GM23338 (cell line): ENCODE measurements around the gene GADD45GIP1. TPM values are rescaled to one million over a fixed set of nuclear protein-coding genes. Genes with fewer than 3 reads are reported as not detected.

Experiments
- ATAC-seq: fragments of 200-7000 bp; cut with Tn5 transposase; 3 replicates; pipeline ENCODE4 v1.9.1; 2020
- DNase-seq: peaks from one replicate; pipeline ENCODE4 v3.0.0-alpha.2; 2015; ENCODE audit warnings: low spot score
- H2AFZ ChIP-seq: fragments of 200-600 bp; sonication (generic); 2 replicates; pipeline ENCODE4 v1.8.0; 2016; ENCODE audit warnings: antibody characterized with exemption, mild to moderate bottlenecking, moderate library complexity
- H3F3A ChIP-seq: fragments of 200-600 bp; sonication (generic); replicated peaks from 2 replicates; pipeline ENCODE4 v1.8.0; 2017; ENCODE audit warnings: antibody characterized with exemption, mixed run types, low read depth
- H3K27ac ChIP-seq: fragments of 200-600 bp; sonication (generic); 2 replicates; pipeline ENCODE4 v1.6.1; 2016; ENCODE audit warnings: low read depth
- H3K27me3 ChIP-seq: fragments of 200-600 bp; sonication (generic); 2 replicates; pipeline ENCODE4 v1.8.0; 2016; ENCODE audit warnings: mild to moderate bottlenecking, mixed run types, moderate library complexity; ENCODE audit not compliant: insufficient read depth
- H3K36me3 ChIP-seq: fragments of 200-600 bp; sonication (generic); 2 replicates; pipeline ENCODE4 v1.8.0; 2016; ENCODE audit warnings: mild to moderate bottlenecking; ENCODE audit not compliant: insufficient read depth
- H3K4me1 ChIP-seq: fragments of 200-600 bp; sonication (generic); 2 replicates; pipeline ENCODE4 v1.8.0; 2016; ENCODE audit warnings: mild to moderate bottlenecking, moderate library complexity; ENCODE audit not compliant: insufficient read depth
- H3K4me2 ChIP-seq: fragments of 200-600 bp; sonication (generic); 2 replicates; pipeline ENCODE4 v1.7.1; 2017; ENCODE audit warnings: mixed run types
- H3K4me3 ChIP-seq: fragments of 200-600 bp; sonication (generic); 2 replicates; pipeline ENCODE4 v1.6.1; 2016; ENCODE audit warnings: mixed run types
- H3K79me2 ChIP-seq: fragments of 200-600 bp; sonication (generic); replicated peaks from 2 replicates; pipeline ENCODE4 v1.8.0; 2017; ENCODE audit warnings: mild to moderate bottlenecking; ENCODE audit not compliant: insufficient read depth
- H3K9me2 ChIP-seq: fragments of 200-600 bp; sonication (generic); 2 replicates; pipeline ENCODE4 v1.8.0; 2017; ENCODE audit not compliant: insufficient read depth
- H4K20me1 ChIP-seq: fragments of 200-600 bp; sonication (generic); replicated peaks from 2 replicates; pipeline ENCODE4 v1.8.0; 2017; ENCODE audit warnings: mild to moderate bottlenecking; ENCODE audit not compliant: insufficient read depth
- H3K27ac Mint-ChIP-seq: 2 replicates; pipeline ENCODE4 v1.8.0; 2020; ENCODE audit warnings: inconsistent platforms, mild to moderate bottlenecking, moderate library complexity, mixed read lengths
- H3K27me3 Mint-ChIP-seq: 3 replicates; pipeline ENCODE4 v1.8.0; 2022; ENCODE audit warnings: low read depth, mild to moderate bottlenecking, moderate library complexity, mixed read lengths, inconsistent platforms; ENCODE audit not compliant: insufficient read depth, poor library complexity
- H3K36me3 Mint-ChIP-seq: 3 replicates; pipeline ENCODE4 v1.8.0; 2021; ENCODE audit warnings: low read depth, mild to moderate bottlenecking, inconsistent platforms, moderate library complexity, mixed read lengths
- H3K4me1 Mint-ChIP-seq: 3 replicates; pipeline ENCODE4 v1.8.0; 2020; ENCODE audit warnings: mild to moderate bottlenecking, inconsistent platforms, mixed read lengths
- H3K4me3 Mint-ChIP-seq: 3 replicates; pipeline ENCODE4 v1.8.0; 2021; ENCODE audit warnings: moderate library complexity, mild to moderate bottlenecking, inconsistent platforms, mixed read lengths
- H3K9me3 Mint-ChIP-seq: 3 replicates; pipeline ENCODE4 v1.8.0; 2020; ENCODE audit warnings: moderate library complexity, mild to moderate bottlenecking, inconsistent platforms, mixed read lengths
- CREB1 ChIP-seq: fragments of 250-450 bp; sonication (Bioruptor Pico); IDR thresholded peaks from 2 replicates; pipeline ENCODE4 v1.5.0; 2020; ENCODE audit warnings: low read depth, mild to moderate bottlenecking, moderate library complexity
- EZH2 ChIP-seq: fragments of 200-600 bp; sonication (generic); IDR thresholded peaks from one replicate; pipeline ENCODE4 v1.8.0; 2017; ENCODE audit warnings: antibody characterized with exemption, mild to moderate bottlenecking, low read depth; ENCODE audit not compliant: unreplicated experiment
- EZH2phosphoT487 ChIP-seq: fragments of 200-600 bp; sonication (generic); IDR thresholded peaks from one replicate; pipeline ENCODE4 v1.8.1; 2018; ENCODE audit warnings: antibody characterized with exemption; ENCODE audit not compliant: unreplicated experiment
- JUNB ChIP-seq: IDR thresholded peaks from one replicate; pipeline ENCODE4 v1.6.1; 2016; ENCODE audit warnings: antibody characterized with exemption; ENCODE audit not compliant: unreplicated experiment
- NANOG ChIP-seq: IDR thresholded peaks from 2 replicates; pipeline ENCODE4 v1.6.1; 2016; ENCODE audit warnings: antibody characterized with exemption, borderline replicate concordance
- POLR2AphosphoS5 ChIP-seq: IDR thresholded peaks from 2 replicates; pipeline ENCODE4 v1.6.1; 2016; ENCODE audit warnings: antibody characterized with exemption, low read depth
- STAT1 ChIP-seq: IDR thresholded peaks from one replicate; pipeline ENCODE4 v1.6.1; 2016; ENCODE audit warnings: antibody characterized with exemption; ENCODE audit not compliant: unreplicated experiment
- ZNF114 ChIP-seq: fragments of 250-450 bp; sonication (Bioruptor Pico); IDR thresholded peaks from 2 replicates; pipeline ENCODE4 v1.5.0; 2020; ENCODE audit warnings: mild to moderate bottlenecking, moderate library complexity
- ZNF331 ChIP-seq: fragments of 250-450 bp; sonication (Bioruptor Pico); IDR thresholded peaks from 2 replicates; pipeline ENCODE4 v1.5.0; 2020; ENCODE audit warnings: low read depth, mild to moderate bottlenecking, moderate library complexity
- polyA plus RNA-seq: library from polyadenylated mRNA; unstranded; fragments of >200 nt; fragmentation: Nextera tagmentation; extraction: Ambion mirVana; gene quantifications from 2 replicates; pipeline ENCODE4 v1.2.1, GENCODE V29; 2016
- total RNA-seq: library from RNA; depleted of rRNA; stranded (reverse); fragments of >200 nt; shearing (Covaris generic); gene quantifications from 2 replicates; pipeline ENCODE4 v1.2.3, GENCODE V29; 2014
- TF ChIP-seq, protein P1 (sequence below), 2 experiments: fragments of 200-600 bp in 1 of 2; sonication (generic) in 1 of 2; conservative IDR thresholded peaks; 2 replicates each; pipeline versions ENCODE4 v1.5.1 to v1.6.1; 2016 to 2017; ENCODE audit warnings: antibody characterized with exemption in 2 of 2, low read depth in 2 of 2, mild to moderate bottlenecking in 2 of 2, moderate library complexity in 1 of 2
- TF ChIP-seq, protein P2 (sequence below): IDR thresholded peaks from 2 replicates; pipeline ENCODE4 v1.6.1; 2016; ENCODE audit warnings: antibody characterized with exemption
- TF ChIP-seq, protein P3 (sequence below): fragments of 250-450 bp; sonication (Bioruptor Pico); IDR thresholded peaks from 2 replicates; pipeline ENCODE4 v1.5.0; 2020; ENCODE audit warnings: mild to moderate bottlenecking, moderate library complexity
- TF ChIP-seq, protein P4 (sequence below): IDR thresholded peaks from one replicate; pipeline ENCODE4 v1.6.1; 2018; ENCODE audit warnings: antibody characterized with exemption; ENCODE audit not compliant: unreplicated experiment

The GADD45GIP1 gene
- total and polyA plus RNA-seq, 2 experiments from 2014 or later: 63.9 to 255 TPM

DNA sequence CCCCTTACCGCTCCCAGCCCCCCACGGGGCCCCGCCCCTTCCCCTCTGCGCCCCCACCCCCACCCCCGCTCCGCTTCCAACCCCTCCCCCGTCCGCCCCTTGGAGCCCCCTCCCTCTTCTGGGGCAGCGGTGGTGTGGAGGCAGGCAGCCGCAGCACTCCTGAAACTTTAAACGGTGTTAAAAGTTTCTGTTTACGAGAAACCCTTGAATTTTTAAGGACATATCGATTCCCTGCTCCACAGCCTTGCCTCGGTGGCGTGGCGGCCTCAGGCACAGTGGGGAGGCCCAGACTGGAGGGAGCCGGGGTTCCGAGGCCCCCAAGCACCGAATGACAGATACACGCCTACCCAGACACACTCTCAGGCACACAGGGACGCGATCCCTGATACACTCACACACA lies 33.4 kb upstream of the GADD45GIP1 start:
- DNase-seq (no peak), ATAC-seq (no peak; the same call in 1 of the 3 replicates)
- TF ChIP-seq, protein P1, sequence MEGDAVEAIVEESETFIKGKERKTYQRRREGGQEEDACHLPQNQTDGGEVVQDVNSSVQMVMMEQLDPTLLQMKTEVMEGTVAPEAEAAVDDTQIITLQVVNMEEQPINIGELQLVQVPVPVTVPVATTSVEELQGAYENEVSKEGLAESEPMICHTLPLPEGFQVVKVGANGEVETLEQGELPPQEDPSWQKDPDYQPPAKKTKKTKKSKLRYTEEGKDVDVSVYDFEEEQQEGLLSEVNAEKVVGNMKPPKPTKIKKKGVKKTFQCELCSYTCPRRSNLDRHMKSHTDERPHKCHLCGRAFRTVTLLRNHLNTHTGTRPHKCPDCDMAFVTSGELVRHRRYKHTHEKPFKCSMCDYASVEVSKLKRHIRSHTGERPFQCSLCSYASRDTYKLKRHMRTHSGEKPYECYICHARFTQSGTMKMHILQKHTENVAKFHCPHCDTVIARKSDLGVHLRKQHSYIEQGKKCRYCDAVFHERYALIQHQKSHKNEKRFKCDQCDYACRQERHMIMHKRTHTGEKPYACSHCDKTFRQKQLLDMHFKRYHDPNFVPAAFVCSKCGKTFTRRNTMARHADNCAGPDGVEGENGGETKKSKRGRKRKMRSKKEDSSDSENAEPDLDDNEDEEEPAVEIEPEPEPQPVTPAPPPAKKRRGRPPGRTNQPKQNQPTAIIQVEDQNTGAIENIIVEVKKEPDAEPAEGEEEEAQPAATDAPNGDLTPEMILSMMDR (conservative IDR thresholded peaks at IDR 0.05; ENCODE audit: low read depth in 2 of 2): no peak
- TF ChIP-seq, protein P2, sequence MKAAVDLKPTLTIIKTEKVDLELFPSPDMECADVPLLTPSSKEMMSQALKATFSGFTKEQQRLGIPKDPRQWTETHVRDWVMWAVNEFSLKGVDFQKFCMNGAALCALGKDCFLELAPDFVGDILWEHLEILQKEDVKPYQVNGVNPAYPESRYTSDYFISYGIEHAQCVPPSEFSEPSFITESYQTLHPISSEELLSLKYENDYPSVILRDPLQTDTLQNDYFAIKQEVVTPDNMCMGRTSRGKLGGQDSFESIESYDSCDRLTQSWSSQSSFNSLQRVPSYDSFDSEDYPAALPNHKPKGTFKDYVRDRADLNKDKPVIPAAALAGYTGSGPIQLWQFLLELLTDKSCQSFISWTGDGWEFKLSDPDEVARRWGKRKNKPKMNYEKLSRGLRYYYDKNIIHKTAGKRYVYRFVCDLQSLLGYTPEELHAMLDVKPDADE: no peak
- no peak for TF ChIP-seq ZNF114 (CRISPR knock-in tag)
- no peak for TF ChIP-seq JUNB
- no peak for TF ChIP-seq NANOG
- TF ChIP-seq CREB1 (CRISPR knock-in tag): no peak
- no peak for TF ChIP-seq EZH2
- no peak for TF ChIP-seq POLR2AphosphoS5
- TF ChIP-seq EZH2phosphoT487: no peak
- TF ChIP-seq, protein P3, sequence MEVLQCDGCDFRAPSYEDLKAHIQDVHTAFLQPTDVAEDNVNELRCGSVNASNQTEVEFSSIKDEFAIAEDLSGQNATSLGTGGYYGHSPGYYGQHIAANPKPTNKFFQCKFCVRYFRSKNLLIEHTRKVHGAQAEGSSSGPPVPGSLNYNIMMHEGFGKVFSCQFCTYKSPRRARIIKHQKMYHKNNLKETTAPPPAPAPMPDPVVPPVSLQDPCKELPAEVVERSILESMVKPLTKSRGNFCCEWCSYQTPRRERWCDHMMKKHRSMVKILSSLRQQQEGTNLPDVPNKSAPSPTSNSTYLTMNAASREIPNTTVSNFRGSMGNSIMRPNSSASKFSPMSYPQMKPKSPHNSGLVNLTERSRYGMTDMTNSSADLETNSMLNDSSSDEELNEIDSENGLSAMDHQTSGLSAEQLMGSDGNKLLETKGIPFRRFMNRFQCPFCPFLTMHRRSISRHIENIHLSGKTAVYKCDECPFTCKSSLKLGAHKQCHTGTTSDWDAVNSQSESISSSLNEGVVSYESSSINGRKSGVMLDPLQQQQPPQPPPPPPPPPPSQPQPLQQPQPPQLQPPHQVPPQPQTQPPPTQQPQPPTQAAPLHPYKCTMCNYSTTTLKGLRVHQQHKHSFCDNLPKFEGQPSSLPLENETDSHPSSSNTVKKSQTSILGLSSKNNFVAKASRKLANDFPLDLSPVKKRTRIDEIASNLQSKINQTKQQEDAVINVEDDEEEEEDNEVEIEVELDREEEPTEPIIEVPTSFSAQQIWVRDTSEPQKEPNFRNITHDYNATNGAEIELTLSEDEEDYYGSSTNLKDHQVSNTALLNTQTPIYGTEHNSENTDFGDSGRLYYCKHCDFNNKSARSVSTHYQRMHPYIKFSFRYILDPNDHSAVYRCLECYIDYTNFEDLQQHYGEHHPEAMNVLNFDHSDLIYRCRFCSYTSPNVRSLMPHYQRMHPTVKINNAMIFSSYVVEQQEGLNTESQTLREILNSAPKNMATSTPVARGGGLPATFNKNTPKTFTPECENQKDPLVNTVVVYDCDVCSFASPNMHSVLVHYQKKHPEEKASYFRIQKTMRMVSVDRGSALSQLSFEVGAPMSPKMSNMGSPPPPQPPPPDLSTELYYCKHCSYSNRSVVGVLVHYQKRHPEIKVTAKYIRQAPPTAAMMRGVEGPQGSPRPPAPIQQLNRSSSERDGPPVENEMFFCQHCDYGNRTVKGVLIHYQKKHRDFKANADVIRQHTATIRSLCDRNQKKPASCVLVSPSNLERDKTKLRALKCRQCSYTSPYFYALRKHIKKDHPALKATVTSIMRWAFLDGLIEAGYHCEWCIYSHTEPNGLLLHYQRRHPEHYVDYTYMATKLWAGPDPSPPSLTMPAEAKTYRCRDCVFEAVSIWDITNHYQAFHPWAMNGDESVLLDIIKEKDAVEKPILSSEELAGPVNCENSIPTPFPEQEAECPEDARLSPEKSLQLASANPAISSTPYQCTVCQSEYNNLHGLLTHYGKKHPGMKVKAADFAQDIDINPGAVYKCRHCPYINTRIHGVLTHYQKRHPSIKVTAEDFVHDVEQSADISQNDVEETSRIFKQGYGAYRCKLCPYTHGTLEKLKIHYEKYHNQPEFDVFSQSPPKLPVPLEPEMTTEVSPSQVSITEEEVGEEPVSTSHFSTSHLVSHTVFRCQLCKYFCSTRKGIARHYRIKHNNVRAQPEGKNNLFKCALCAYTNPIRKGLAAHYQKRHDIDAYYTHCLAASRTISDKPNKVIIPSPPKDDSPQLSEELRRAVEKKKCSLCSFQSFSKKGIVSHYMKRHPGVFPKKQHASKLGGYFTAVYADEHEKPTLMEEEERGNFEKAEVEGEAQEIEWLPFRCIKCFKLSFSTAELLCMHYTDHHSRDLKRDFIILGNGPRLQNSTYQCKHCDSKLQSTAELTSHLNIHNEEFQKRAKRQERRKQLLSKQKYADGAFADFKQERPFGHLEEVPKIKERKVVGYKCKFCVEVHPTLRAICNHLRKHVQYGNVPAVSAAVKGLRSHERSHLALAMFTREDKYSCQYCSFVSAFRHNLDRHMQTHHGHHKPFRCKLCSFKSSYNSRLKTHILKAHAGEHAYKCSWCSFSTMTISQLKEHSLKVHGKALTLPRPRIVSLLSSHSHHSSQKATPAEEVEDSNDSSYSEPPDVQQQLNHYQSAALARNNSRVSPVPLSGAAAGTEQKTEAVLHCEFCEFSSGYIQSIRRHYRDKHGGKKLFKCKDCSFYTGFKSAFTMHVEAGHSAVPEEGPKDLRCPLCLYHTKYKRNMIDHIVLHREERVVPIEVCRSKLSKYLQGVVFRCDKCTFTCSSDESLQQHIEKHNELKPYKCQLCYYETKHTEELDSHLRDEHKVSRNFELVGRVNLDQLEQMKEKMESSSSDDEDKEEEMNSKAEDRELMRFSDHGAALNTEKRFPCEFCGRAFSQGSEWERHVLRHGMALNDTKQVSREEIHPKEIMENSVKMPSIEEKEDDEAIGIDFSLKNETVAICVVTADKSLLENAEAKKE (CRISPR knock-in tag): no peak
- TF ChIP-seq, protein P4, sequence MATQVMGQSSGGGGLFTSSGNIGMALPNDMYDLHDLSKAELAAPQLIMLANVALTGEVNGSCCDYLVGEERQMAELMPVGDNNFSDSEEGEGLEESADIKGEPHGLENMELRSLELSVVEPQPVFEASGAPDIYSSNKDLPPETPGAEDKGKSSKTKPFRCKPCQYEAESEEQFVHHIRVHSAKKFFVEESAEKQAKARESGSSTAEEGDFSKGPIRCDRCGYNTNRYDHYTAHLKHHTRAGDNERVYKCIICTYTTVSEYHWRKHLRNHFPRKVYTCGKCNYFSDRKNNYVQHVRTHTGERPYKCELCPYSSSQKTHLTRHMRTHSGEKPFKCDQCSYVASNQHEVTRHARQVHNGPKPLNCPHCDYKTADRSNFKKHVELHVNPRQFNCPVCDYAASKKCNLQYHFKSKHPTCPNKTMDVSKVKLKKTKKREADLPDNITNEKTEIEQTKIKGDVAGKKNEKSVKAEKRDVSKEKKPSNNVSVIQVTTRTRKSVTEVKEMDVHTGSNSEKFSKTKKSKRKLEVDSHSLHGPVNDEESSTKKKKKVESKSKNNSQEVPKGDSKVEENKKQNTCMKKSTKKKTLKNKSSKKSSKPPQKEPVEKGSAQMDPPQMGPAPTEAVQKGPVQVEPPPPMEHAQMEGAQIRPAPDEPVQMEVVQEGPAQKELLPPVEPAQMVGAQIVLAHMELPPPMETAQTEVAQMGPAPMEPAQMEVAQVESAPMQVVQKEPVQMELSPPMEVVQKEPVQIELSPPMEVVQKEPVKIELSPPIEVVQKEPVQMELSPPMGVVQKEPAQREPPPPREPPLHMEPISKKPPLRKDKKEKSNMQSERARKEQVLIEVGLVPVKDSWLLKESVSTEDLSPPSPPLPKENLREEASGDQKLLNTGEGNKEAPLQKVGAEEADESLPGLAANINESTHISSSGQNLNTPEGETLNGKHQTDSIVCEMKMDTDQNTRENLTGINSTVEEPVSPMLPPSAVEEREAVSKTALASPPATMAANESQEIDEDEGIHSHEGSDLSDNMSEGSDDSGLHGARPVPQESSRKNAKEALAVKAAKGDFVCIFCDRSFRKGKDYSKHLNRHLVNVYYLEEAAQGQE: no peak
- TF ChIP-seq STAT1: no peak
- TF ChIP-seq ZNF331 (CRISPR knock-in tag): no peak
- no peak overlapping the region for H3K4me3 ChIP-seq
- peaks cover 10% of the 10 kb centered on the region for H3K4me1 Mint-ChIP-seq
- H3F3A ChIP-seq: peaks cover 7% of the 10 kb centered on the region
- H3K36me3 Mint-ChIP-seq: peaks cover 4% of the 10 kb centered on the region; the same call in 2 of the 3 replicates
- H3K9me2 ChIP-seq: no peaks in the 10 kb centered on the region
- H3K27me3 Mint-ChIP-seq: peaks cover 59% of the 10 kb centered on the region
- no peak overlapping the region for H2AFZ ChIP-seq
- no peak overlapping the region for H3K4me2 ChIP-seq
- H3K27ac Mint-ChIP-seq: no peak overlapping the region
- H4K20me1 ChIP-seq: no peaks in the 10 kb centered on the region; the same call in 1 of the 2 replicates
- no peaks in the 10 kb centered on the region for H3K79me2 ChIP-seq
- peaks cover 5% of the 10 kb centered on the region; the same call in 1 of the 3 replicates for H3K9me3 Mint-ChIP-seq
- H3K36me3 ChIP-seq: no peaks in the 10 kb centered on the region
- no peaks in the 10 kb centered on the region; the same call in 1 of the 2 replicates for H3K4me1 ChIP-seq
- H3K27me3 ChIP-seq: peaks cover 62% of the 10 kb centered on the region
- no peak overlapping the region; the same call in 2 of the 3 replicates for H3K4me3 Mint-ChIP-seq
- H3K27ac ChIP-seq: no peak overlapping the region
